ENCODE data around the gene MYL7. TPM values are rescaled to one million over a fixed set of nuclear protein-coding genes. Genes with fewer than 3 reads are reported as not detected.

The MYL7 gene
- total RNA-seq, 1 donor from 2014 or later = 11.4 TPM

- Mint-ChIP-seq H3K27me3 (ENCODE audit: low read depth) (peaks cover 13% of the 10 kb centered on the region), H3K4me3 (no peak overlapping the region), H3K9me3 (no peaks in the 10 kb centered on the region), H3K36me3 (no peaks in the 10 kb centered on the region), H3K27ac (peak overlapping the region; percentile 85), H3K4me1 (peaks cover 12% of the 10 kb centered on the region)
- no peak for DNase-seq (ENCODE audit: low spot score in 2 of 2, unreplicated experiment in 2 of 2)
- TF ChIP-seq, protein P1, sequence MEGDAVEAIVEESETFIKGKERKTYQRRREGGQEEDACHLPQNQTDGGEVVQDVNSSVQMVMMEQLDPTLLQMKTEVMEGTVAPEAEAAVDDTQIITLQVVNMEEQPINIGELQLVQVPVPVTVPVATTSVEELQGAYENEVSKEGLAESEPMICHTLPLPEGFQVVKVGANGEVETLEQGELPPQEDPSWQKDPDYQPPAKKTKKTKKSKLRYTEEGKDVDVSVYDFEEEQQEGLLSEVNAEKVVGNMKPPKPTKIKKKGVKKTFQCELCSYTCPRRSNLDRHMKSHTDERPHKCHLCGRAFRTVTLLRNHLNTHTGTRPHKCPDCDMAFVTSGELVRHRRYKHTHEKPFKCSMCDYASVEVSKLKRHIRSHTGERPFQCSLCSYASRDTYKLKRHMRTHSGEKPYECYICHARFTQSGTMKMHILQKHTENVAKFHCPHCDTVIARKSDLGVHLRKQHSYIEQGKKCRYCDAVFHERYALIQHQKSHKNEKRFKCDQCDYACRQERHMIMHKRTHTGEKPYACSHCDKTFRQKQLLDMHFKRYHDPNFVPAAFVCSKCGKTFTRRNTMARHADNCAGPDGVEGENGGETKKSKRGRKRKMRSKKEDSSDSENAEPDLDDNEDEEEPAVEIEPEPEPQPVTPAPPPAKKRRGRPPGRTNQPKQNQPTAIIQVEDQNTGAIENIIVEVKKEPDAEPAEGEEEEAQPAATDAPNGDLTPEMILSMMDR (IDR thresholded peaks at IDR 0.05; ENCODE audit: unreplicated experiment) = no peak
Observed at GRCh38 chr7:44100458-44101302, 40.5 kb downstream of the MYL7 start.

- Mint-ChIP-seq H3K9me3 (no peaks in the 10 kb centered on the region), H3K4me1 (peaks cover 10% of the 10 kb centered on the region), H3K27me3 (ENCODE audit: low read depth) (peaks cover 13% of the 10 kb centered on the region), H3K27ac (no peak overlapping the region), H3K36me3 (no peaks in the 10 kb centered on the region), H3K4me3 (no peak overlapping the region)
- TF ChIP-seq, protein P1 (IDR thresholded peaks at IDR 0.05; ENCODE audit: unreplicated experiment) = no peak
- DNase-seq (ENCODE audit: low spot score in 2 of 2, unreplicated experiment in 2 of 2) = no peak
Observed at GRCh38 chr7:44099669-44100068, 41.5 kb downstream of the MYL7 start.

DNA sequence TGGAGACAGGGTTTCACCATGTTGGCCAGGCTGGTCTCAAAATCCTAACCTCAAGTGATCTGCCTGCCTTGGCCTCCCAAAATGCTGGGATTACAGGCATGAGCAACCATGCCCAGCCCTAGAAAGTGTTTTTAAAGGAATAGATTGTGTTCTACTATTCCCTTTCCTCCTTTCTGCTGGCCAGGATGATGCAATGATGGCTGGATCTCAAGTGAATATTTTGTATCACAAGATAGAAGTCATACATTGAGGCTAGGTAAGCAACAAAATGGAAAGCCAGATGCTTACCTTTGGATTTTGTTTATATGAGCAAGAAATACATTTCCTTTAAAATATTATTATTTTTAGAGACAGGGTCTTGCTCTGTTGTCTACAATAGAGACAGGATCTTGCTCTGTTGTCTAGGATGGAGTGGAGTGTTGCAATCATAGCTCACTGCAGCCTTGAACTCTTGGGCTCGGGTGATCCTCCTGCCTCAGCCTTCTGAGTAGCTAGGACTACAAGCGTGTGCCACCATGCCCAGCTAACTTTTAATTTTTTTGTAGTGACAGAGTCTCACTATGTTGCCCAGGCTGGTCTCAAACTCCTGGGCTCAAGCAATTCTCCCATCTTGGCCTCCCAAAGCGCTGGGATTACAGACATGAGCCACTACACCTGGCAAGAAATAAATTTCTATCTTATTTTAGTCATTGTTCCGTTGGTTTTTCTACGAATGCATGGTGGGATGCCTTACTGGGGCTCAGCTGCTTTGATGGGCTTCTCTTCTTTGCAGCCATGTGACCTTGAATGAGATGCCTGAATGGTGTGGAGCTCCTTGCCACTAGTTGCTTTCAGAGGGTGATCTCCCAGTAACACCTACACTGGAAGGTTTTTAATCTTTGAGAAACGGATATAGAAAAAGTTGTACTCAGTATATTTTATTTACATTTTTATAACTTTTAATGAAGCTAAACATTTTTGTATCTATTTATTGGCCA lies 42.8 kb downstream of the MYL7 start:
- Mint-ChIP-seq H3K9me3 (no peaks in the 10 kb centered on the region), H3K36me3 (no peaks in the 10 kb centered on the region), H3K4me3 (no peak overlapping the region), H3K4me1 (peaks cover 11% of the 10 kb centered on the region), H3K27ac (no peak overlapping the region), H3K27me3 (ENCODE audit: low read depth) (peaks cover 11% of the 10 kb centered on the region)
- TF ChIP-seq, protein P1 (IDR thresholded peaks at IDR 0.05; ENCODE audit: unreplicated experiment) = no peak
- DNase-seq (ENCODE audit: low spot score in 2 of 2, unreplicated experiment in 2 of 2) = no peak

DNA sequence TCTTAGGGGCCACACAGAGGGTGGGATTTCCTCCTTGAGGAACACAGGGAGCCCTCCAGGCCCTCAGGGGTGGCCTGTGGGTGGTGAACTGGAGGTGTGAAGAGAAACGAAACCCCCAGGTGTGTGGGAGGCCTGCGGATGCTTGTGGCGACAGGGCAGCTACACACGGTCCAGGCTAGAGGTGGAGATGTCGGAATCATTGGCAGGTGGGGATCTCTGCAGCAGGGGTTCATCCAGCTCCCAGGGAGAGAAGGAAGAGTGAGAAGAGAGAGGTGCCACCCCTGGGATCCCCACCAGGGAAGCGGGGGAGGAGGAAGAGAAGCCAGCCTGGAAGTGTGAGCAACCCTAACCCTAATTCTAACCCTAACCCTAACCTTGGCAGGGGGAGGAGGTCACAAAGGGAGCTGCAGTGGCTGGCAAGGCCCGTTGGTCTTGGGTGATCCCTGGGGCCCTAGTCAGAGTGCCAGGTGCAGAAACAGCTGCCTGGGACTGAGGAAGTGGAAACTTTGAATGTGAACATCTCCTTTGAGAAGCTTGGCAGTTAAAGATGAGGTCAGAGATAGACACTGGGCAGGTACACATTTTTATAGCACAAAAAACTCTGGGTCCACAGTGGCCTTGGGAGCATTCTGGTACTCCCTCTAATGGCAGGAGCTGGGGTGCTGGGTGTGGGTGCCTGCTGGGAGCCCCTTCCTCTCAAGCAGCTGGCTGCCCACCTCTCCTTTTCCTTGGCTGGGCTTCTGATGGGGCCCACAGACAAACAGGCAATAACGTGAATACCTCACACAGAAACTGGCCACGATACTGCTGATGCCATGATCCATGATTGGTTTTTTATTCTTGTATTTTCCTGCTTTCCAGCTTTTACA lies 43.8 kb downstream of the MYL7 start:
- DNase-seq (ENCODE audit: low spot score in 2 of 2, unreplicated experiment in 2 of 2) = no peak
- Mint-ChIP-seq H3K9me3 (no peaks in the 10 kb centered on the region), H3K4me3 (no peak overlapping the region), H3K36me3 (no peaks in the 10 kb centered on the region), H3K27ac (no peak overlapping the region), H3K27me3 (ENCODE audit: low read depth) (peaks cover 2% of the 10 kb centered on the region), H3K4me1 (peaks cover 9% of the 10 kb centered on the region)
- TF ChIP-seq, protein P1 (IDR thresholded peaks at IDR 0.05; ENCODE audit: unreplicated experiment) = no peak

GRCh38 chr7:44096326-44096881 lies 44.7 kb downstream of the MYL7 start:
- TF ChIP-seq, protein P1 (IDR thresholded peaks at IDR 0.05; ENCODE audit: unreplicated experiment) = no peak
- Mint-ChIP-seq H3K27me3 (ENCODE audit: low read depth) (no peaks in the 10 kb centered on the region), H3K4me1 (peaks cover 9% of the 10 kb centered on the region), H3K9me3 (no peaks in the 10 kb centered on the region), H3K27ac (no peak overlapping the region), H3K36me3 (no peaks in the 10 kb centered on the region), H3K4me3 (no peak overlapping the region)
- no peak for DNase-seq (ENCODE audit: low spot score in 2 of 2, unreplicated experiment in 2 of 2)
